Natural killer cell (primary cell): ENCODE results near the gene BUD31. TPM values are rescaled to one million over a fixed set of nuclear protein-coding genes. Genes with fewer than 3 reads are reported as not detected.

ENCODE experiments used
- ATAC-seq, 3 donors: fragments of 150-1000 bp in 2 of 3; fragments of 200-7000 bp in 1 of 3; cut with Tn5 transposase; 1 replicate in 1 of 3; 2 replicates in 2 of 3; pipeline ENCODE4 v1.10.0; 2021; ENCODE audit warnings: mild to moderate bottlenecking in 2 of 3, moderate library complexity in 2 of 3
- DNase-seq, 2 donors: peaks; one replicate each; pipeline versions ENCODE4 v3.0.0 to v3.0.0-alpha.2; 2013 to 2021; ENCODE audit warnings: mixed read lengths in 1 of 2
- H3K27ac ChIP-seq: one replicate; pipeline ENCODE4 v1.5.1; 2013; ENCODE audit warnings: mild to moderate bottlenecking, low read length
- H3K27me3 ChIP-seq: one replicate; pipeline ENCODE4 v1.6.1; 2013; ENCODE audit warnings: low read length; ENCODE audit not compliant: control insufficient read depth, insufficient read depth
- H3K36me3 ChIP-seq: one replicate; pipeline ENCODE4 v1.6.1; 2013; ENCODE audit warnings: low read length; ENCODE audit not compliant: control insufficient read depth, insufficient read depth
- H3K4me1 ChIP-seq: one replicate; pipeline ENCODE4 v1.6.1; 2013; ENCODE audit warnings: low read length; ENCODE audit not compliant: control insufficient read depth, insufficient read depth
- H3K4me3 ChIP-seq: one replicate; pipeline ENCODE4 v1.5.1; 2013; ENCODE audit warnings: low read length
- H3K9me3 ChIP-seq: one replicate; pipeline ENCODE4 v1.6.1; 2013; ENCODE audit warnings: low read length; ENCODE audit not compliant: control insufficient read depth, insufficient read depth
- H3K27ac Mint-ChIP-seq, 2 donors: one replicate each; pipeline ENCODE4 v1.8.0; 2022; ENCODE audit warnings: mild to moderate bottlenecking in 2 of 2, mixed read lengths in 2 of 2, moderate library complexity in 1 of 2
- H3K27me3 Mint-ChIP-seq, 2 donors: one replicate each; pipeline ENCODE4 v1.8.0; 2022; ENCODE audit warnings: low read depth in 2 of 2, mixed read lengths in 2 of 2
- H3K36me3 Mint-ChIP-seq: one replicate; pipeline ENCODE4 v1.8.0; 2022; ENCODE audit warnings: mixed read lengths
- H3K4me1 Mint-ChIP-seq, 2 donors: one replicate each; pipeline ENCODE4 v1.8.0; 2022; ENCODE audit warnings: mixed read lengths in 2 of 2
- H3K4me3 Mint-ChIP-seq: one replicate; pipeline ENCODE4 v1.8.0; 2022; ENCODE audit warnings: mild to moderate bottlenecking, moderate library complexity, mixed read lengths
- H3K9me3 Mint-ChIP-seq, 2 donors: one replicate each; pipeline ENCODE4 v1.8.0; 2022; ENCODE audit warnings: mixed read lengths in 2 of 2
- CTCF ChIP-seq: fragments of 200-600 bp; IDR thresholded peaks from one replicate; pipeline ENCODE4 v1.8.0; 2022; ENCODE audit warnings: antibody characterized with exemption
- WGBS: methylation state at CpG from one replicate; pipeline ENCODE4 v1.1.7; 2013; ENCODE audit warnings: missing lambda C conversion rate; ENCODE audit not compliant: insufficient coverage; 5-methylcytosine and 5-hydroxymethylcytosine counted together
- intact Hi-C: fragments of 100-400 bp; cut with micrococcal nuclease; formaldehyde crosslinking; loops from one replicate; pipeline ENCODE4 v1.14.2; 2022
- total RNA-seq, 4 donors: library from RNA; stranded (reverse); fragments of 120-200 nt in 1 of 4; gene quantifications; one replicate each; pipeline versions ENCODE4 v1.2.3 to v1.2.4, GENCODE V29; 2013 to 2022

BUD31 gene
- total RNA-seq, 3 donors from 2014 or later (not counting 1 experiment from before 2014, with no cell fraction given) = 145 to 190 (median 187) TPM

GRCh38 chr7:99392659-99393354, 16.0 kb upstream of the BUD31 start:
- Histone ChIP-seq H3K9me3 (no peaks in the 10 kb centered on the region), H3K27ac (peak overlapping the region; percentile 62), H3K27me3 (no peaks in the 10 kb centered on the region), H3K4me1 (peaks cover 23% of the 10 kb centered on the region), H3K36me3 (peaks cover 62% of the 10 kb centered on the region), H3K4me3 (peak overlapping the region; percentile 45)
- Mint-ChIP-seq H3K27me3 (no peaks in the 10 kb centered on the region), H3K4me3 (peak overlapping the region; percentile 86), H3K9me3 (no peaks in the 10 kb centered on the region), H3K27ac (peak overlapping the region; percentile 80 to 87), H3K36me3 (no peaks in the 10 kb centered on the region), H3K4me1 (peaks cover 11 to 23% of the 10 kb centered on the region in 2 donors)
- intact Hi-C loops = loop anchor here (2.0 kb wide), 1 partner anchor 16 kb away; the partner anchor contains the start of genes BUD31 and PDAP1
- 27% methylated on average over 68 of the region's 68 CpGs for WGBS
- ATAC-seq (peak; percentile 93 to 94 (median 93)), DNase-seq (peak; percentile 73 to 90)
- no peak for TF ChIP-seq CTCF

- Histone ChIP-seq H3K36me3 (peaks cover 61% of the 10 kb centered on the region), H3K4me3 (peak overlapping the region; percentile 45), H3K27me3 (no peaks in the 10 kb centered on the region), H3K27ac (peak overlapping the region; percentile 62), H3K9me3 (no peaks in the 10 kb centered on the region), H3K4me1 (peaks cover 23% of the 10 kb centered on the region)
- DNase-seq (no peak), ATAC-seq (peak in 1 of 3 donors; percentile 60)
- no peaks in the 10 kb centered on the region for H3K9me3 Mint-ChIP-seq
- H3K4me3 Mint-ChIP-seq = peak overlapping the region; percentile 86
- H3K4me1 Mint-ChIP-seq = peaks cover 19 to 31% of the 10 kb centered on the region in 2 donors
- no peaks in the 10 kb centered on the region for H3K36me3 Mint-ChIP-seq
- intact Hi-C loops = loop anchor here (2.0 kb wide), 1 partner anchor 15 kb away; the partner anchor contains the start of genes BUD31 and PDAP1
- no peak for TF ChIP-seq CTCF
- WGBS = 72% methylated on average over 25 of the region's 30 CpGs
- H3K27ac Mint-ChIP-seq = peak overlapping the region; percentile 80 to 87
- H3K27me3 Mint-ChIP-seq = no peaks in the 10 kb centered on the region
Observed at GRCh38 chr7:99393355-99394187, 15.2 kb upstream of the BUD31 start.

DNA sequence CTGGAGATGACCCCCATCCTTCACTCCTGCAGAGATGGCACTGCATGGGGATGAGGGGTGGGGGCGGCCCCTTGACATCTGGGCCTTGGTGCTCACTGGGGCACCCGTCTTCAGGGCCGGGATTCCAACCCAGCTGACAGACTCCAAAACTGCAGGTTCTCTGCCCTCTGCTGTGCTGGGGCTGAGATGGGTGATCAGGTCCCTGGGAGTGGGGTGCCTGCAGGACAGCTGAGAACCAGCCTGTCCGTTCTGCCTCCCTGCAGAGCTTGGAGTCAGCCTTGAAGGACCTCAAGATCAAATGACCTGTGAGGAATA, 14.6 kb upstream of the BUD31 start:
- ATAC-seq = no peak
- H3K36me3 Mint-ChIP-seq = no peaks in the 10 kb centered on the region
- WGBS = 92% methylated on average over 4 of the region's 4 CpGs
- no peak overlapping the region for H3K4me3 ChIP-seq
- no peak for TF ChIP-seq CTCF
- peaks cover 24 to 34% of the 10 kb centered on the region in 2 donors for H3K4me1 Mint-ChIP-seq
- no peaks in the 10 kb centered on the region for H3K27me3 Mint-ChIP-seq
- H3K27ac Mint-ChIP-seq = peak overlapping the region; percentile 80 to 87
- H3K27ac ChIP-seq = no peak overlapping the region
- no peak overlapping the region for H3K4me3 Mint-ChIP-seq
- H3K27me3 ChIP-seq = no peaks in the 10 kb centered on the region
- intact Hi-C loops = no loop called here
- H3K9me3 Mint-ChIP-seq = no peaks in the 10 kb centered on the region
- peaks cover 23% of the 10 kb centered on the region for H3K4me1 ChIP-seq
- no peaks in the 10 kb centered on the region for H3K9me3 ChIP-seq
- DNase-seq = no peak
- peaks cover 59% of the 10 kb centered on the region for H3K36me3 ChIP-seq
